RKO (cell line): ENCODE data around the gene CKB.

Source experiments
- DNase-seq: peaks from one replicate; pipeline ENCODE4 v3.0.0-alpha.2; 2016; ENCODE audit warnings: low spot score

The CKB gene

DNA sequence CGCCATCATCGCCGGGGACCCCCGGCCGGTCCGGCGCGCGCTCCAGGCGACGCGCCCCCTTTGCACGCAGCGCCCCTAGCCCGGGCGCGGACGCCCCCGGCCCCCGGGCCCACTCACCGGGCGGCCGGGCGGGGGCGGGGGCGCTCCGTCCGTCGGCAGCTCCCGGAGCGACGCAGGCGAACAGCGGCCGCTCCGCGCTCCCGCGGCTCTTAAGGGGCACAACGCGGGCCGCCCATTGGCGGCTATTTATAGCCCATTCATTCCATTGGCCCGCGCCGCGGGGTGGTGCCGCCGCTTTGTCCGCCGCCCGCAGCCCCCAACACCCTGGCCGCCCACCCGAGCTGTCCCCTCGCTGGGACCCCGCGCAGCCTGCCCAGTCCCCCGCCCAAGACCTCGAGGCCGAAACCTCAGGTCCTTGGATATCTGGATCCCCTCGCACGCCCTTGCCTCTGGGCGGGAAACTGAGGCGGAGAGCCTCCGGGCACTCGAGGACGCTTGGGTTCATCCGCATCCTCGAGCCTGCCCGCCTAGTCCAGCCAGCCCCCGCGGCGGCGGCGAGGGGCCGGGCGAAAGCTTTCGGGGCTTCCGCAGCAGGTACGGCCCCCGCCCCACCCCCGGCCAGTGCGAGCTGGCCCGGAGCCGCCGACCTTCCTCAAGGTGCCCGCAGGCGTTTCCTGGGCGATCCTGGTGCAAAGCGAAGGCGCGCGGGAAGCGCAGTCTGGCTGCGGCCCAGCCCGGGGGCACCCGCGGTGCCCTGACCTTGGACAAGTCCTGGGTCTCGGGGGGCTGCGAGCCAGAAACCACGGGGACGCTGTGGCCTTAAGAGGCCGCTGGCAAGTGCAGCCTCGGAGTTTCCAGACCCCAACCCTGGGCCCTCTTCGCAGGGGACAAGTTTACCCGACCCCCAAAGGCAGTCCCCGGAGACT is at the start of gene CKB:
Gene CKB, minus strand, starts transcription at position 182 of the 926 bp plus-strand sequence. CDS start 337 bp downstream, outside the sequence.
- no peak for DNase-seq

DNA sequence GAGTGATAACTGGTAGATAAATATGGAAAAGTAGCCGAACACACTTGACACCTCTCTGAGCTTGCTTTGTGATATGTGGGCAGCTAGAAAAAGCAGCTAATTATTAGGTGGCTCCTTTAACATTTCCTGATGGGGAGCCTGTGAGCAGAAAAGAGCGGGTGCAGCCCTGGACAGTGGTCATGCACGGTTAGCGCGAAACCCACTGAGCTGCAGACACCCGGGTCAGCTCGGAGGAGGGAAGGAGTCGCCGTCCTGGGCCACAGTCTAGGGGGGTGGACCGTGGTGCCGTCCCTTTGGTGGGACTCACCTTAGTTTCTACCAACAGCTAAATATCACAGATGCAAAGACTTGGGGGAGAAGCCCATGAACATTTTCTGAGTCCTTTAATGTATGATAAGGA is 46.8 kb upstream of the CKB start:
- DNase-seq = no peak

DNA sequence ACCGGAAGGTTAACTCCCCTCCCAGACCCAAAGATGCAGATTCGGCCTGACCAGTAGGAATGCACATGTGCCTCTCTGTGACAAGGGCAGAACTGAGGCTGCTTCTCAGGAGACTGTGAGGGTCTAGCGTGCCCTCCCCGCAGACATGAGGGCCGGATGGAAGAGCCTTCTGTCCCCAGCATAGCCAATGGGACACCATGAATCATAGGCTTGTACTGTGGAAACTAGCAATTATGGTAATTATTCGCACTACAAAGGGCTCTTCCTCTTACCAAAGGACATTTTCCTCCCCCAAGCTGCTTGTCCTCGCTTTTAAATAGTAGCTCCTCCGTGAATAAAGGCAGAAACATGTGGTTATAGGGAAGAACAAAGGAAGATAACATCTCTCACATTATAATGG is 46.3 kb upstream of the CKB start:
- DNase-seq = no peak

- DNase-seq = peak; percentile 35
Observed at GRCh38 chr14:103563844-103564505, 41.3 kb upstream of the CKB start.

DNA sequence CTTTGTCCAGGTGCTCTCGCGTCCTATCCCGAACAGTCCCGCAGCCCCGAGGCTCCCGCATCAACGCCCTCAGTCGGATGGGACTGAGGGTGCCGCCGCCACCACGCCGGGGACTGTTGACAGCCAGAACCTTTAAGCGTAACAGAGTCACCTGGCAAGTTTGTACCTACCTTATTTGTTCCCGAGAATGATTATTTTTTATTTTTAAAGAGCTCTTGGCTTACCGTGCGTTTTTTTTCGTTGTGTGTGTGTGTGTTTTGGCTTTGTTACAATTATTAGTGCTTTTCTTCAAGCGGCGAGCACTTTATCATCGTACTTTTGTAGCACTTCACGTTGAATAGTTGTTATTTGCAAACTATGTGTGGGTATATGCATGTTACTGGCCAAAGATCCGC is 40.6 kb upstream of the CKB start:
- no peak for DNase-seq

DNA sequence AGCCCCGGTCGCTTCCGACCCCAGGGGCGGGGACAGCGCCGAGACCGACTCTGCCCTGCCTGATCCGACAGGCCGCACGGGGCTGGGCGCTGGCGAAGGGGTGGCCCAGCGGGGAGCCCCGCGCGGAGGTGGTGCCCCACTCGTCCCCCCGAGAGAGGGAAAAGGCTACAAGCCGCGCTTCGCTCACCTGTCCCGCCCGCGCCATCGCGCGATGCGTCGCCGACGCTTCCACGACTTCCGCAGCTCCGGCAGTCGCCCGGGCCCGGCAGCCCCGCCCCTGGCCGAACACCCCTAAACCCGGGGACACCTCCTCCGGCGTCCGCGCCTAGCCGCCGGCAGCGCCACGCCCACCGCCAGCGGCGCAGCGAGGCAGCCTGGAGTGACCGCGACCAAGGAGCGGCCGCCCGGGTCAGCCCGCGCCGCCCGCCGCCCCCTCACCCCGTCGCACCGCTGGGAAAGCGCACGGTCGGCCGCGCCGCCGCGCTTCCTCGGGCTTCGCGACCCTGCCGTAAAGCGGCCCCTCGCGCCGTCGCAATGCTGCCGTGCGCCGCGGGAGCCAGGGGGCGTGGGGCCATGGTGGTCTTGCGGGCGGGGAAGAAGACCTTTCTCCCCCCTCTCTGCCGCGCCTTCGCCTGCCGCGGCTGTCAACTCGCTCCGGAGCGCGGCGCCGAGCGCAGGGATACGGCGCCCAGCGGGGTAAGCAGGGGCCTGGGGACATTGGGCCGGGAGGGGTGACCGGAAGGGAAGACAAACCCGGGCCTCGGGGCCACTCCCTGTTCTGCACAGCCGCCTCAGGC is 40.0 kb upstream of the CKB start, which contains the start of the genes BAG5 and COA8:
Gene BAG5, minus strand, starts transcription at position 229 of the 797 bp plus-strand sequence. CDS start 1,493 bp downstream, outside the sequence.
Gene COA8, plus strand, starts transcription at position 532 of the 797 bp plus-strand sequence. Its CDS starts 42 bp downstream, at position 574.
- DNase-seq = peak; percentile 88

GRCh38 chr14:103562179-103562428 is 39.5 kb upstream of the CKB start:
- peak; percentile 39 for DNase-seq

- peak; percentile 64 for DNase-seq
Observed at GRCh38 chr14:103561381-103562178, 39.0 kb upstream of the CKB start.

- no peak for DNase-seq
Observed at GRCh38 chr14:103560691-103561090, 38.1 kb upstream of the CKB start.

DNA sequence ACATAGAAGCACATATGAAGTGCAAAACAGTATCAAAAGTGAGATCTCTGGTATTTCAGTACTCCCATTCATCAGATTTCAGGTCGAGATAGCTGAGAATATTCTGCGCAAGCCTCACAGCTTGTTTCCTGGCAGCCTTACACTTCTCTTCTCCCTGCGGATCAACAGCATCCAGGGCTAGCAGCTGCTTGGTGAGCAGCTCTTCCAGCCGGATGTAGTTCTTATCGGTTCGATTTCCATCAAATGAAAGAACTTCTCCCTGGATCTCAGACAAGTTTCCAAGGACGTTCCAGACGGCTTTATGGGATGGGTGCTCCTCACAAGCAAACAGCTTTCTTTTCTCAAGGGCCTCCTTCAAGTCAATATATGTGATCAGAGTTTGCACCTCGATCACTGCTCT is 37.1 kb upstream of the CKB start:
- no peak for DNase-seq

- DNase-seq = no peak
Observed at GRCh38 chr14:103558071-103558882, 35.6 kb upstream of the CKB start.

GRCh38 chr14:103556946-103557758 is 34.5 kb upstream of the CKB start:
- no peak for DNase-seq

- DNase-seq = no peak
Observed at GRCh38 chr14:103555559-103556337, 33.1 kb upstream of the CKB start.

GRCh38 chr14:103552846-103553210 is 30.2 kb upstream of the CKB start:
- no peak for DNase-seq

GRCh38 chr14:103552011-103552845 is 29.6 kb upstream of the CKB start:
- DNase-seq = no peak

GRCh38 chr14:103551338-103551762 is 28.7 kb upstream of the CKB start:
- DNase-seq = no peak

GRCh38 chr14:103550451-103551337 is 28.1 kb upstream of the CKB start:
- DNase-seq = no peak
